Measurements from ENCODE around the gene NEK6. TPM values are rescaled to one million over a fixed set of nuclear protein-coding genes. Genes with fewer than 3 reads are reported as not detected.
"Not testable (repeated sequence)": the region's sequence is repeated elsewhere in the genome, so short reads cannot be mapped to it uniquely, and the experiment has no call there.

NEK6 gene
- total RNA-seq, 2 experiments from 2014 or later, result 0.89 to 1.7 TPM

GRCh38 chr9:124242331-124243194, 15.2 kb upstream of the NEK6 start:
- Histone ChIP-seq H3K9me3 (ENCODE audit: control insufficient read depth in 1 of 2, insufficient read depth in 1 of 2, low read length in 2 of 2) (peaks cover 0 to 5% of the 10 kb centered on the region in 2 experiments), H3K4me1 (ENCODE audit: insufficient read depth, low read length) (peaks cover 39% of the 10 kb centered on the region), H3K27ac (ENCODE audit: low read depth in 1 of 2, low read length in 2 of 2) (no peak overlapping the region), H3K36me3 (ENCODE audit: insufficient read depth, low read length) (no peaks in the 10 kb centered on the region), H3K4me3 (ENCODE audit: low read length) (peak overlapping the region; percentile 4), H3K27me3 (ENCODE audit: control insufficient read depth in 1 of 2, insufficient read depth in 2 of 2, low read length in 2 of 2) (no peaks in the 10 kb centered on the region)
- H3K27ac Mint-ChIP-seq, result no peak overlapping the region
- no peak overlapping the region for H3K4me3 Mint-ChIP-seq
- DNase-seq (no peak), ATAC-seq (ENCODE audit: poor library complexity) (no peak)
- no peaks in the 10 kb centered on the region for H3K9me3 Mint-ChIP-seq
- no peaks in the 10 kb centered on the region for H3K27me3 Mint-ChIP-seq
- no peaks in the 10 kb centered on the region for H3K36me3 Mint-ChIP-seq (ENCODE audit: low read depth)
- ChIA-PET CTCF (no interaction called here), POLR2A (no interaction called here)
- H3K4me1 Mint-ChIP-seq (ENCODE audit: low read depth), result peaks cover 22% of the 10 kb centered on the region
- intact Hi-C loops (cut with DNase I, micrococcal nuclease), result no loop called here
- no peak for TF ChIP-seq CTCF (IDR thresholded peaks at IDR 0.05)

GRCh38 chr9:124247393-124247792, 10.4 kb upstream of the NEK6 start:
- H3K27me3 Mint-ChIP-seq; H3K9me3 Mint-ChIP-seq; H3K9me3 ChIP-seq (ENCODE audit: control insufficient read depth in 1 of 2, insufficient read depth in 1 of 2, low read length in 2 of 2); H3K4me1 ChIP-seq (ENCODE audit: insufficient read depth, low read length); CTCF ChIA-PET; H3K4me3 Mint-ChIP-seq; intact Hi-C loops (cut with DNase I, micrococcal nuclease); H3K36me3 ChIP-seq (ENCODE audit: insufficient read depth, low read length); ATAC-seq (ENCODE audit: poor library complexity); H3K36me3 Mint-ChIP-seq (ENCODE audit: low read depth); DNase-seq; POLR2A ChIA-PET; H3K27me3 ChIP-seq (ENCODE audit: control insufficient read depth in 1 of 2, insufficient read depth in 2 of 2, low read length in 2 of 2); H3K27ac Mint-ChIP-seq; H3K4me3 ChIP-seq (ENCODE audit: low read length); H3K4me1 Mint-ChIP-seq (ENCODE audit: low read depth); H3K27ac ChIP-seq (ENCODE audit: low read depth in 1 of 2, low read length in 2 of 2): not testable (repeated sequence)

- no peak for TF ChIP-seq CTCF (IDR thresholded peaks at IDR 0.05)
- H3K9me3 Mint-ChIP-seq, result no peaks in the 10 kb centered on the region
- DNase-seq (no peak), ATAC-seq (ENCODE audit: poor library complexity) (no peak)
- Histone ChIP-seq H3K9me3 (ENCODE audit: control insufficient read depth in 1 of 2, insufficient read depth in 1 of 2, low read length in 2 of 2) (peaks cover 0 to 4% of the 10 kb centered on the region in 2 experiments), H3K4me1 (ENCODE audit: insufficient read depth, low read length) (peaks cover under 1% of the 10 kb centered on the region), H3K4me3 (ENCODE audit: low read length) (no peak overlapping the region), H3K27ac (ENCODE audit: low read depth in 1 of 2, low read length in 2 of 2) (no peak overlapping the region), H3K27me3 (ENCODE audit: control insufficient read depth in 1 of 2, insufficient read depth in 2 of 2, low read length in 2 of 2) (no peaks in the 10 kb centered on the region), H3K36me3 (ENCODE audit: insufficient read depth, low read length) (no peaks in the 10 kb centered on the region)
- peaks cover under 1% of the 10 kb centered on the region for H3K4me1 Mint-ChIP-seq (ENCODE audit: low read depth)
- H3K27ac Mint-ChIP-seq, result no peak overlapping the region
- intact Hi-C loops (cut with DNase I, micrococcal nuclease), result no loop called here
- ChIA-PET CTCF (no interaction called here), POLR2A (no interaction called here)
- H3K4me3 Mint-ChIP-seq, result no peak overlapping the region
- no peaks in the 10 kb centered on the region for H3K36me3 Mint-ChIP-seq (ENCODE audit: low read depth)
- H3K27me3 Mint-ChIP-seq, result no peaks in the 10 kb centered on the region
Measured at GRCh38 chr9:124248066-124248465, 9.7 kb upstream of the NEK6 start.

- CTCF ChIA-PET, result no interaction called here
- H3K36me3 Mint-ChIP-seq (ENCODE audit: low read depth), result no peaks in the 10 kb centered on the region
- no peak for TF ChIP-seq CTCF (IDR thresholded peaks at IDR 0.05)
- no peak overlapping the region for H3K4me3 ChIP-seq (ENCODE audit: low read length)
- H3K4me1 ChIP-seq (ENCODE audit: insufficient read depth, low read length), result no peaks in the 10 kb centered on the region
- no peak overlapping the region for H3K27ac ChIP-seq (ENCODE audit: low read depth in 1 of 2, low read length in 2 of 2)
- H3K27ac Mint-ChIP-seq, result no peak overlapping the region
- no peaks in the 10 kb centered on the region for H3K9me3 Mint-ChIP-seq
- peaks cover 2% of the 10 kb centered on the region for H3K27me3 Mint-ChIP-seq
- no peak overlapping the region for H3K4me3 Mint-ChIP-seq
- H3K9me3 ChIP-seq (ENCODE audit: control insufficient read depth in 1 of 2, insufficient read depth in 1 of 2, low read length in 2 of 2), result peaks cover 0 to 4% of the 10 kb centered on the region in 2 experiments
- H3K4me1 Mint-ChIP-seq (ENCODE audit: low read depth), result peaks cover 1% of the 10 kb centered on the region
- no peaks in the 10 kb centered on the region for H3K27me3 ChIP-seq (ENCODE audit: control insufficient read depth in 1 of 2, insufficient read depth in 2 of 2, low read length in 2 of 2)
- no peaks in the 10 kb centered on the region for H3K36me3 ChIP-seq (ENCODE audit: insufficient read depth, low read length)
- DNase-seq (no peak), ATAC-seq (ENCODE audit: poor library complexity) (no peak)
- POLR2A ChIA-PET, result no interaction called here
- intact Hi-C loops (cut with DNase I, micrococcal nuclease), result no loop called here
Measured at GRCh38 chr9:124248960-124249359, 8.8 kb upstream of the NEK6 start.
